ENCODE results near the gene COMMD1. TPM values are rescaled to one million over a fixed set of nuclear protein-coding genes. Genes with fewer than 3 reads are reported as not detected.

COMMD1 gene
- total and polyA plus RNA-seq, 2 experiments from 2014 or later = 54.9 to 83.7 TPM

DNA sequence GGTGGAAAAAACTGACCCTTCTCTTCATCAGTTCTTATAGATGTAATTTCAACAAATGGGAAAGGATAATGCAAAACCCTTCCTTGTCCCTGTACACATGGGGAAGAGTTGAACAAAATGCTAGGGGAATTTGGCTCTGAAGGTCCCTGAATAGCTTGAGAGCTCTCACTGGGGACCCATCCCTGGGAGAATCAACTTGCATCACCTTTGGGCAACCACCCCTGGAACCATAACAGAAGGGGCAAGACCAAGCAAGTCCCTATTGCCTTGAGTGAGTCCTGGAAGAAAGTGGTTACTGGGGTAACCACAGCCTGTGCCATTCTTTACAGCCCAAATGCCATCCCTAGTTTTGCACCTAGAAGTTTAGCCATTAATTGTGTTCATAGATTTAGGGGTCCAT is 238.2 kb downstream of the COMMD1 start:
- Mint-ChIP-seq H3K36me3 (ENCODE audit: low read depth) (no peaks in the 10 kb centered on the region), H3K27me3 (ENCODE audit: insufficient read depth, low read depth, poor library complexity) (peaks cover 2% of the 10 kb centered on the region), H3K9me3 (no peaks in the 10 kb centered on the region), H3K4me1 (peaks cover 4% of the 10 kb centered on the region; the same call in 1 of the 3 replicates), H3K27ac (no peak overlapping the region), H3K4me3 (no peak overlapping the region)
- Histone ChIP-seq H3K4me1 (ENCODE audit: insufficient read depth) (no peaks in the 10 kb centered on the region), H2AFZ (no peak overlapping the region), H3K4me3 (no peak overlapping the region), H4K20me1 (replicated peaks; ENCODE audit: insufficient read depth) (no peaks in the 10 kb centered on the region), H3K27ac (ENCODE audit: low read depth) (no peak overlapping the region), H3K27me3 (ENCODE audit: insufficient read depth) (no peaks in the 10 kb centered on the region), H3K4me2 (no peak overlapping the region), H3F3A (replicated peaks; ENCODE audit: low read depth) (no peaks in the 10 kb centered on the region), H3K36me3 (ENCODE audit: insufficient read depth) (no peaks in the 10 kb centered on the region), H3K9me2 (ENCODE audit: insufficient read depth) (peaks cover 6% of the 10 kb centered on the region; the same call in 1 of the 2 replicates), H3K79me2 (replicated peaks; ENCODE audit: insufficient read depth) (no peaks in the 10 kb centered on the region)
- no peak for ATAC-seq
- no peak for TF ChIP-seq POLR2AphosphoS5 (IDR thresholded peaks at IDR 0.05; ENCODE audit: low read depth)
- TF ChIP-seq, protein P1, sequence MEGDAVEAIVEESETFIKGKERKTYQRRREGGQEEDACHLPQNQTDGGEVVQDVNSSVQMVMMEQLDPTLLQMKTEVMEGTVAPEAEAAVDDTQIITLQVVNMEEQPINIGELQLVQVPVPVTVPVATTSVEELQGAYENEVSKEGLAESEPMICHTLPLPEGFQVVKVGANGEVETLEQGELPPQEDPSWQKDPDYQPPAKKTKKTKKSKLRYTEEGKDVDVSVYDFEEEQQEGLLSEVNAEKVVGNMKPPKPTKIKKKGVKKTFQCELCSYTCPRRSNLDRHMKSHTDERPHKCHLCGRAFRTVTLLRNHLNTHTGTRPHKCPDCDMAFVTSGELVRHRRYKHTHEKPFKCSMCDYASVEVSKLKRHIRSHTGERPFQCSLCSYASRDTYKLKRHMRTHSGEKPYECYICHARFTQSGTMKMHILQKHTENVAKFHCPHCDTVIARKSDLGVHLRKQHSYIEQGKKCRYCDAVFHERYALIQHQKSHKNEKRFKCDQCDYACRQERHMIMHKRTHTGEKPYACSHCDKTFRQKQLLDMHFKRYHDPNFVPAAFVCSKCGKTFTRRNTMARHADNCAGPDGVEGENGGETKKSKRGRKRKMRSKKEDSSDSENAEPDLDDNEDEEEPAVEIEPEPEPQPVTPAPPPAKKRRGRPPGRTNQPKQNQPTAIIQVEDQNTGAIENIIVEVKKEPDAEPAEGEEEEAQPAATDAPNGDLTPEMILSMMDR (conservative IDR thresholded peaks at IDR 0.05; ENCODE audit: low read depth in 2 of 2) = no peak
- TF ChIP-seq ZNF114 (CRISPR knock-in tag; IDR thresholded peaks at IDR 0.05) = no peak
- TF ChIP-seq ZNF462 (CRISPR knock-in tag; IDR thresholded peaks at IDR 0.05) = no peak
- TF ChIP-seq NANOG (IDR thresholded peaks at IDR 0.05; ENCODE audit: borderline replicate concordance) = no peak
- TF ChIP-seq ETS1 (IDR thresholded peaks at IDR 0.05) = no peak
- no peak for TF ChIP-seq REST (IDR thresholded peaks at IDR 0.05; ENCODE audit: unreplicated experiment)
- no peak for TF ChIP-seq EZH2 (IDR thresholded peaks at IDR 0.05; ENCODE audit: low read depth, unreplicated experiment)
- no peak for DNase-seq (ENCODE audit: low spot score)

Measured in GM23338 (cell line).